COLO829 (cell line): ENCODE results near the gene IPCEF1.
"Not testable (repeated sequence)": the region's sequence is repeated elsewhere in the genome, so short reads cannot be mapped to it uniquely, and the experiment has no call there.

Experiments
- DNase-seq: peaks from one replicate; pipeline ENCODE4 v3.0.0; 2012; ENCODE audit warnings: low spot score

IPCEF1 gene

GRCh38 chr6:154246723-154247118, 109.9 kb downstream of the IPCEF1 start:
- DNase-seq: no peak

- DNase-seq: no peak
Measured at GRCh38 chr6:154245506-154245905, 111.1 kb downstream of the IPCEF1 start.

- no peak for DNase-seq
Measured at GRCh38 chr6:154243793-154244750, 112.5 kb downstream of the IPCEF1 start.

GRCh38 chr6:154242617-154243357, 113.8 kb downstream of the IPCEF1 start:
- DNase-seq: no peak

- no peak for DNase-seq
Measured at GRCh38 chr6:154241581-154241980, 115.0 kb downstream of the IPCEF1 start.

- DNase-seq: not testable (repeated sequence)
Measured at GRCh38 chr6:154241061-154241460, 115.5 kb downstream of the IPCEF1 start.

GRCh38 chr6:154239392-154239791, 117.2 kb downstream of the IPCEF1 start:
- DNase-seq: no peak

- DNase-seq: no peak
Measured at GRCh38 chr6:154238831-154239230, 117.8 kb downstream of the IPCEF1 start.

- DNase-seq: no peak
Measured at GRCh38 chr6:154236646-154237301, 119.8 kb downstream of the IPCEF1 start.

GRCh38 chr6:154234019-154234772, 122.4 kb downstream of the IPCEF1 start:
- no peak for DNase-seq

- DNase-seq: no peak
Measured at GRCh38 chr6:154233383-154233782, 123.2 kb downstream of the IPCEF1 start.

- DNase-seq: no peak
Measured at GRCh38 chr6:154232013-154232910, 124.3 kb downstream of the IPCEF1 start.

GRCh38 chr6:154230910-154231595, 125.5 kb downstream of the IPCEF1 start:
- no peak for DNase-seq

GRCh38 chr6:154230393-154230792, 126.2 kb downstream of the IPCEF1 start:
- no peak for DNase-seq

- DNase-seq: no peak
Measured at GRCh38 chr6:154229786-154230185, 126.8 kb downstream of the IPCEF1 start.

GRCh38 chr6:154228521-154228905, 128.1 kb downstream of the IPCEF1 start:
- DNase-seq: no peak

GRCh38 chr6:154227862-154228520, 128.6 kb downstream of the IPCEF1 start:
- DNase-seq: no peak

GRCh38 chr6:154226461-154226860, 130.1 kb downstream of the IPCEF1 start:
- no peak for DNase-seq

GRCh38 chr6:154223296-154223695, 133.3 kb downstream of the IPCEF1 start:
- DNase-seq: no peak

- no peak for DNase-seq
Measured at GRCh38 chr6:154222716-154223115, 133.9 kb downstream of the IPCEF1 start.
